Dedifferentiated amniotic fluid mesenchymal stem cell (primary cell): ENCODE results near the gene ENOX1.
"Not testable (repeated sequence)": the region's sequence is repeated elsewhere in the genome, so short reads cannot be mapped to it uniquely, and the experiment has no call there.

Experiments
- DNase-seq: peaks from one replicate; pipeline ENCODE4 v3.0.0-alpha.2; 2016; ENCODE audit errors: extremely low spot score

Gene ENOX1

DNA sequence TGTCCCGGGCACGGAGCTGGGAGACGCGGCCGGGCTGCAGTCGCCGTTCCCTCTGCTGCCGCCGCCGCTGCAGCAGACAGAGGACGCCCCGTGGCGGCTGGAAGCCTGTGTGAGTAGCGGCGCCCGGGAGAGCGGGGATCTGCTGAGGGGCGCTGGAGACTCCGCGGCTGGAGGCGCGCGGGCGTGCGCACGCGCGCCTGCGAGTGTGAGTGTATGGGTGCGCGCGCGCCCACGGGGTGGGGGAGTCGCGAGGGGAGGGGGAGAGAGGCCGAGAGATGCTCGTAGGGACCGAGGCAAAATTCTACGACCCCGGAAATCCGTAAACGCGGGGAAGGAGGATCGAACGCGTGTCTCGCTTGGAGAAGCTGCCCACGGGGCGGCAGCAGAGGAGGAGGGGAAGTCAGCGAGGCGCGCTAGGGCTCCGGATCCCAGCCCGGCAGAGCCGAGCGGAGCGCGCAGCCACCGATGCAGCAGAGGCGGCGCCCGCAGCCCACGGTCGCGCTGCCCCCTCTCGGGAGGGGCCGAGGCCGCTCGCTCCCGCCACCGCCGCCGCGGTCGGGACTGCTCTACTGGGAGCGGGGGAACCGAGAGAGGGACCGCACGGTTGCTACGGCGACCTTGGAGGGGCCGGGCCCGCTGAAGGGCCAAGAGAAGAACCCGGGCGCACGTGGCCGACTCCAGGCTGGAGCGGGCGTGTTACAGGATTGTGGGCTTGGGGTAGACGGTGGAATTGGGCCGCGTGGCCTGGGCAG, at the start of gene ENOX1:
Gene ENOX1, minus strand, starts transcription at position 207 of the 752 bp plus-strand sequence.
- peak; percentile 74 for DNase-seq

DNA sequence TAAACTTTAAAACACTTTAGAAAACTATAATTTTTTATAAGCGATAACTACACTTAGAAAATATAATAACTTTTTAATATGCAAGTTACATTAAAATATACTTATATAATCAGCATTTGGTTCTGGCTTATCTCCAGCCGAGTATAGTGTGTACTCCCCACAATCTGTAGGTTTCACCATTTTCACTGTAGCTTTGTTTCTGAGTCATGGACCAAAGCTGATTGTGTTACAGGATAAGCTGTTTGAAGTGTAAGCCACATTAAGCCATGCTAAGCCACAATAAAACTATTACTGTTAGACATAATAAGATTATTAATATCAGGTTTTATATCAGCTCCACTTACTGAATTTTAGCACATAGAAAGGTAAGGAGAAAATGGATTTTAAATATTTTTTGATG, 48.9 kb upstream of the ENOX1 start:
- DNase-seq = no peak

DNA sequence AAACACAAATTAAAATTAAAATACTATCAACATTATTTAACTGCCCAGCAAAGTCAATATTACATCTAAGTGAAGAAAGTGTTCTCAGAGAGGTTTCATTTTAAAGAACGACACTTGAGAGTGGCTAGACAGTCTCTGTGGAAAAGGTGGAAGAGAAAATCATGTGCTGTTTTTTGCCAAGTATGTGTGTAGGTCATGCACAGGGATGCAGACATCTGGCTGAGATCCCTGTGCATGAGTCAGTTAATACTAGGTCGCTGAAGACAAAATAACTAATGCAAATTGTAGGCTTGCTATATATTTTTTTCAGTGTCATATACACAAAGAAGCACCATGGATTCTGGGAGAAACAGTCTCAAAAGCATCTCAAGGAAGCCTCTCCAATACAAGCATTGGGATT, 44.3 kb upstream of the ENOX1 start:
- peak; percentile 26 for DNase-seq

DNA sequence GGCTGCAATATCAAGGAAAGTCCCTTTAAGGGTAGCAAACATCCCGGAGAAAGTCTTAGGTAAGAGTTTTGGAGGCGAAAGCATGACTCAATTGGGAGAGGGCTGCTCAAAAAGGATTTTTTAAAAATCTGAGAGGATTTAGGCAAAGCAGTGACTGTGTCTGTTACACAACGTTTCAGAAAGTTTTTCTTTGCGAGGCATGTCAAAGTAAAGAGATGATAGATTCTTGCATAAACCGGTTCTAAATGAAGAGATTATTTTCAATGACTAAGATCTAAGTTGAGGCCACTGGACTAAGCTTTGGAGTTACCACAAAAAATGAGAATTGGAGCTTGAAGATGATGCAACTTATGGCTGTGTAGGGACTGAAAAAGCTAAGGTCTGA, 43.7 kb upstream of the ENOX1 start:
- peak; percentile 95 for DNase-seq

DNA sequence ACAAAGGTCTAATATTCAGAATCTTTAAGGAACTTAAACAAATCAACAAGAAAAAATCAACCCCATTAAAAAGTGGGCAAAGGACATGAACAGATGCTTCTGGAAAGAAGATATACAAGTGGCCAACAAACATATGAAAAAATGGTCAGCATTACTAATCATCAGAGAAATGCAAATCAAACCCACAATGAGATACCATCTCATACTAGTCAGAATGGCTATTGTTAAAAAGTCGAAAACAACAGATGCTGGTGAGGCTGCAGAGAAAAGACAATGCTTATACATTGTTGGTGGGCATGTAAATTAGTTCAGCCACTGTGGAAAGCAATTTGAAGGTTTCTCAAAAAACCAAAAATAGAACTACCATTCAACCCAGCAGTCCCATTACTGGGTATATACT, 37.9 kb upstream of the ENOX1 start:
- not testable (repeated sequence) for DNase-seq

DNA sequence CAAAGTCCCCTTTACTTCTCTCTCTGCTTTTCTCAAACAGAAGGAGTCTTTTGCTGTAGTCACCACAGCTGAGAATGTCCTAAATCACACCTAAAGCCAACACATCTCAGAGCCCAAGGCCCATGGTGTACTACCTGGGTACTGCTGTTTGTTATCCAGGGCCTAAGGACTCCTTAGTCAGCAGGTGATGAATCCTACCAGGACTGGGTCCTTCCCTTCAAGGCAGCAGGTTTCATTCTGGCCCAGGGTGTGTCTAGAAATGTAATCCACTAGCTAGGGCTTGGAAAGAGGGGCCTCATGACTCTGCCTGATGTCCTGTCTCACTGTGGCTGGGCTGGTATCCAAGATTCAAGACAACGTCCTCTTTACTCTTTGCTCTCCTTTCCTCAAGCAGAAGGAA, 36.2 kb upstream of the ENOX1 start:
- no peak for DNase-seq

DNA sequence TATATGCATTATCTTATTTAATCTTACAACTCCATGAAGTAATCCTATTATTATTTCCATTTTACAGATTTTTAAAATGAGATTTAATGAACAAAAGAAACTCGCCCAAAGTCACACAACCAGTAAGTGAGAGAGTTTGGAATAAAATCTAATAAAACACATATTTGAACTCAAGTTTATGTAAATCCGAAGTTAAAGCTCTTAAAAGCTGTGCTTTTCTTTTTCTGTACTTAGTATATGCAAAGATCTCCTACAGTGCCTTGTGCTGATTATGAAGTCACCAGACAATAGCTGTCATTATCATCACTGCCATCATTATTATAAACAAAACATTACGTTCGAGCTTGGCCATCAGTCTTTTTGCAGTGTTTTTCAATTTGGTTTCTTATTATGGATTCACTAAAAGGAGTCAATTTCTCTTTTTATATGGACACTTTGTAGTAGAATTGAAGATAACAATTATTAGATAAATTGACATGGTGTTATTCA, 29.7 kb upstream of the ENOX1 start:
- DNase-seq = no peak

DNA sequence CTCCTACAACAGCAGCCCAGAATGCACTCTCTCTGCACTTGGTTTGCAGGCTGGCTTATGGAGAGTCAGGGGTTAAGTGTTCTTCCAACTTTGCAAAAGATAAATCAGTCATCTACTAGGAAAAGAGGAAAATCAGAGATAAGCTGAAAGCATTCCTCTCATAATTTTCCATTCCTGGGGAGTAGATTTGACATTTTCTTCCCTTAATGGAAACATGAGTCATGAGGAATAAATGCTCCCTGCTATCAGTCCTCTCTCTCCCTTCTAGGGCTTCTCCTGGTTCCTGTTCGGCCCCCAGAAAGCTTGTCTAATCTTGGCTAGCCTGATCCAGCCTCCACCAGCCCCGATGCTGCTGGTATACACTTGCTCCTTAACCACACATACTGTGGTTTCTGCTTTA, 28.4 kb upstream of the ENOX1 start:
- DNase-seq = peak; percentile 66

DNA sequence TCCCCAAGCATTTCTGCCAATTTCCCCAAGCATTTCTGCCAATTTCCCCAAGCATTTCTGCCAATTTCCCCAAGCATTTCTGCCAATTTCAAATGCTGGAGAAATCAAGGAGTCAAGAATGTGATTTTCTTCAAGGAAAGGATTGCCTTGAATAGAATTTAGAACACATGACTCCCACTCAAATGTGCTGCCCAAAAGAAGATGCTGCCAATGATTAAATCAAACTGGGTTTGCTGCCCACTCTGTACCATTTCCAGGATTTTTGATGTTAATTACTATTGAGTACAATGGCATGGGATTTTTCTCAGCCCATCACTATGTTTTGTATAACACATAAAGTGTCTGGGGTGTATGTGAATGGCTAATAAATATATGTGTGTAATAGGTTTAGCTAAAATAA, 21.9 kb upstream of the ENOX1 start:
- no peak for DNase-seq

DNA sequence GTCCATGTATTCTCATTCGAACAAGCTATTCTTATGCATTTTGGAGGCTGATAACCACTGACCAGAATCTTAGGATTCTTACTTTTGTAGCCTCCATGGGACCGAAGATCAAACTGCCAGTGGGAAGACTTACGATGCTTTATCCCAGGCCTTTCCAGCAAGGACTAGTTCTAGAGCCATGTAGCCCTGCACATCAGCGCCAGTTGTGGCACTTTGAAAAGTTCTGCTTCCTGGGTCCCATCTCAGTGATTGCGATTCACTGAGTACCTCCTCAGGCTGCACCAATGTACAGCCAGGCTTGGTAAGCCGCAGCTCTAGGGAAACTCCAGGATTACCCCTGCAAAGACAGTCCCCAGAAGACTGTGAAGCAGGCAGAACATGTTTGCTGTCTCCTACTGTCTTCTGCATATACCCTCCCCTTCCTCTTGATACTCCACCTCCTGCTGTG, 18.9 kb upstream of the ENOX1 start:
- no peak for DNase-seq

DNA sequence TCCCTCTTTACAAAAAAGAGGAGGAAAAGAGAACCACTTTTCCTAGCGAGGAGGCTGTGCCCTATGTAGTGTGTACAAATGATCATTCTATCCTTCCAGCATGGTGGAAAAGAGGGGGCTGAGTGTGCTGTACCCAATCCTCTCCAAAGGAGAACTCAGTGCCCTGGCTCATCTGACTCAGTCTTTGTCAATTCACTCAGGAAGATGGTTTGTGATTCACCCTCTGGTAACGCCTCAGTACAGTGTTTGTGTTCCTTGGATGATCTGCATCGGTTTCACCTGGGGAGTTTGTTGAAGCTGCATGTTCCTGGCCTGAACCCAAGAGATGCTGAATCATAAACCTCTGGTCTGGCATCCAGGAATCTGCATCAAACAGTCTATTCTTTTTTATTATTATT, 18.3 kb upstream of the ENOX1 start:
- no peak for DNase-seq

DNA sequence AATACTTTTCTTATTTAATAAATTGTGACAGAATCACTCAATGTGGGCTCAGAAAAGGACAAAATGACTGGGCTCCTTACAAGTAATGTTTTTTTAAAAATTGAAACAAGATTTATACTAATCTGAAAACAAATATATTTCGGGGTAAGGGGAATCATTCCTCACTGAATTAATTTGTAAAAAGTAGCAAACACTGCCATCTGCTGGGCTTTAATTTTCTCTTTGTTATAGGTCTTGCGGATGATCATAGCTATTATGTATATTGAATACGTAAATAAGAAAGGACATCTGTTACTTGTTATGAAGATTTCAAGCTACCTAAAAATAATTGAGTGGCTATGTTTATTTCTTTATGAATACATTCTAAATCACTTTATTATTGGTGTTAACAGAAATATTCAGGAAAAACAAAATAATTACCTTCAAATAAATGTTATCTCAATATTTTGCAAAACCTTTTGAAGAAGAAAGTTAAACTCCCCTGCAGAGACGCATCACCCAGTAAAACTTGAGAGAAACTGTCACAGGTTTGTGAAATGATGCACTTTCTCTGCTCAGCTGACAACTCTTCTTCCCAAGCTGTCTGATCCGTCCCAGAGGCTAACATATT, 17.8 kb upstream of the ENOX1 start:
- peak; percentile 89 for DNase-seq

DNA sequence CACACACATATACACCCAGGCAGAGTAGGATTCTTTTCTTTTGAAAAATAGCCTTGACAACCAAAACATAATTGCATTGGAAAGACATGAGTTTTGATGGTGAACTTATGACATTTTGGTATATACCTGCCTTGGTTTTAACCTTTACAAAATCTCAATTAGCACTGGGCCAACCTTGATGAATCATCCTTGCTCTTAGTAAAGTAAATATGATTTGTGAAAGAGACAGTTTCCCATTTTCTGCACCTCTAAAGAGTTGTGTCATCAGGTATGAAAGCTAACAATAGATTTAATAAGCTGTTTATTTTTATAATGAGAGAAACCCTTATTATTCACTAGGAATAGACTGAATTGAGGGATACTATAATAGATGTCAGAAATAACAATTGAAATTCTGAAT, 15.7 kb upstream of the ENOX1 start:
- no peak for DNase-seq

DNA sequence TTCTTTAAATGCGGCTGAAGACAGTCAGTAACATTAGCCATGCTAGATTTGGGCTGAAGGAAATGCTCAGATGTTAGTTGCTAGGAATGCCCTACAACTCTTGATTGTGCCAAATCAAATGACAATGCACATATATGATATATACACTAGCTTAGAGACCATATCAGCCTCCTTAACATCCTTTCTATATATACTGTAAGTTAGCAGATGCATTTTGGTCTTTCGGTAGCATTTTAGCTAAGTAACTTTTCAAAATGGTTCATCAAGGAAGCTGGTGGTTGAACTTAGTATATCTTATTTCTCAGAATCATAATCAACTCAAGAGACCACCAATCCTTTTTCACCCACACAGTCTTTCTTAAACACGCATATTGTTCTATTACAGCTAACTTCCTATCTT, 14.1 kb upstream of the ENOX1 start:
- DNase-seq = no peak

DNA sequence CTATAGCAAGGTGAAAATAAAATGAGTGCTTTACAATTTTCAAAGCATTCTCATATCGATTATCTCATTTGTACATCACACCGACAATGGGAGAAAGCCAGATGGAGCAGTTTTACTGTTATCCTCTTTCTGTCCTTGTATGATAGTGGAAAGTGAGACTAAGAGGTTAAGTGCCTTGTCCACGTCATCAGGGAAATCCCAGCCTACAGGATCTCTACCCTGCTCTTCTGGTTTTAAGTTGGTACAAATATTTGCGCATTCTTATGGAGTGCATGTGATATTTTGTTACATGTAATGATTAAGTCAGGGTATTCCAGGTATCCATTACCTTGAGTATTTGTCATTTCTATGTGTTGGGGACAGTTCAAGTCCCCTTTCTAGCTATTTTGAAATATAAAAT, 12.4 kb upstream of the ENOX1 start:
- DNase-seq = no peak

DNA sequence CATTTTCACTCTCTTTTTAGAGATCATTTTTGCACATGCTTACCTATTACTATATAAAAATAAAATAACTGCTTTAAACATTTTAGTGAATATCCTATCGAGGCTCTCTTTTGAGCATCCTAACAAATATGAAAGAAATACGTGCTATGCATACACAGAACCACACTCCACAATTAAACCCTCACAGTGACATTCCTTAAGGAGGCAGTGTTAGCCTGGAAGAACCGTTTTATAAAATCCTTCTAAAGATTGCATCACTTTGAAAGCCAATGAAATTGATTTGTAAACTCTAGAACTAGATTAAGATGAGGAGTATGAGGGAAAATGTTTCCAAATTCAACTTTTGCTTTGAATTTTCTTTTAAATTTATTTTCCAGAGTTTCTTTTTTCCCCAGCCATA, 11.1 kb upstream of the ENOX1 start:
- peak; percentile 24 for DNase-seq

DNA sequence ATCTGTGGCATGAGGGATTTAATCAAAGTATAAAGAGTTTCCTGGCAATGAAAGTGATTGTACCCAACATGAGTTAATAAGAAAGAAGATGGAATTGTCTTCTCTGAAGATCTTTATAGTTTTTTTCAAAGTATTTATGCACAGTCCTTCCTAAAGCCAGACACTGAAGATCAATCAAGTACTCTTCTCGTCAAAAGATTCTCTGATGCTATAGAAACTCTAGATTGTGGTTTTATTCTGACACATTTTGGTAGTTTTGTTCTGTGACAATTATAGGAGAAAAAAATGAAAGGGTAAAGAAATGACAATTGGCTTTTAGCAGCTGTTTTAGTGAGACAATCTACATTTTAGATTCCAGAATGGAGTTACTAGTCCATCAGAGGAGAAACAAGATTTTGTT, 10.4 kb upstream of the ENOX1 start:
- DNase-seq = no peak

DNA sequence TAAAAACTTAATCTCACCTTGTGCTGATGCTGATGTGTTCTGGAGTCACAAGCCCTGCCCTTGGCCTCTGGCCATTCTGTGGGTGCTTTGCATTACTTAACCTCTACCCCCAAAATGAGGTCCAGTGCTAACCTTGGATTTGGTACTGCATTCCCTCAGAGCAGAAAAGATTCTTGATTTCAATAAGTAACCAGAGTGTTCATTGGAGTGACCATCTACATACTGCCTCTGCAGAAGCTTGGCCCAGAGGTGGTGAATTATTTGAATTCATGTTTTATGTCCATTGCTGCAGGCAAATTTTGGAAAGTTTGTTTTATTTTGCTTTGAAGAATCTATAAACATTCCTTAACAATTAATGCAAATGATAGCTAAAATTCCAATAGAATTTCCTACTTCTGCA, 7.6 kb upstream of the ENOX1 start:
- DNase-seq = no peak

DNA sequence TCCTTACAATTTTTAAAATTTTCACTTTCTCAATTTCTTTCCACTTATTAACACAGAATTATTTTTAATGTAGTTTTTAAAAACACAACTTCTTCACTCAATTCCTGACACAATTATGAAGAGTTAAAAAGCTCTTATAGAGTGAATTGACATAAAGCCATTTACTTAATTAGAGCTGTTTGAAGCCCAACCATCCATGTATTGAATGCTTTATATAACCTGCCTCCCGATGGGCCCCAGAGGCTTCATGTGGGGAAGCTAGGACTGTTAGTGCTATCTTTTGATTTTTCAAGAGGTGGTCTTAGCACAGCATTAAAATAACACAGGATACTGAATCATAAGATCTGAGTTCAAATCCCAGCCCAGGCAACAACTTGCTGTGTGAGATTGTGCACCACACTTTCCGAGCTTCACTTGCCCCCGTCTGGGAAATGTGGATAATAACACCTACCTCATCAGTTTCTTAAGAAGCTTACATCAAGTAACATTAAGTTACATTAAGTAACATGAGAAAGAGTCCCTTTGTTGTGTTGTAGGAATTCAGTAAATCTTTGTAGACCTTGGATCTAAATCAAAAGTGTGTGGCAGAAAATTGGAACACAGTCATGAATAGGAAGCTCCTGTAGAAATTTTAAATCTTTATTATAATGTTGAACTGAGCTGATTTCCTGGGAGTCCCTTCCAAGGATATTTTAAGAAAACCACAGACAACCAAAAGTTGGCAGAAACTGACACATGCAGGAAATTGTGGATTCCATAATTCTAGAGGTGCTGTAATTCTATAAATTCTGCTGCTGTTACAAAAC, 5.5 kb upstream of the ENOX1 start:
- DNase-seq = no peak

DNA sequence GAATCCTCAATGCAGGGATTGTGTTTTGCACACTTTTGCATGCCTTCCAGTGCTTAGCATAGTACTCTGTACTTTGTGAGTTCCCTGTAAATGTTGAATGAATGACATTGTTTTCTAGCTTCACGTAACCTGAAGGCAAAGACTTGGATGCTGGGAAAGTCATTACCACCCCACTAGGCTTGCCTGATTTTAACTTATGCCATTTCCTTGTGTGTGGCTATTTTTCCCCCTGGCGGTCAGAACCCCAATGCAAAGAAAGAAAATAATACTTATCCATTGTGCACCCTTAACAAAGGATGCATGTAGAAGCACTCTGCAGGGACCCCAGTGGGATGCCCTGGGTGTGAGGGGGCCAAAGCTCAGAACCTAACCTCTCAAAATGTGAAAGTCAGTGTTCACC, 1.2 kb upstream of the ENOX1 start:
- no peak for DNase-seq

DNA sequence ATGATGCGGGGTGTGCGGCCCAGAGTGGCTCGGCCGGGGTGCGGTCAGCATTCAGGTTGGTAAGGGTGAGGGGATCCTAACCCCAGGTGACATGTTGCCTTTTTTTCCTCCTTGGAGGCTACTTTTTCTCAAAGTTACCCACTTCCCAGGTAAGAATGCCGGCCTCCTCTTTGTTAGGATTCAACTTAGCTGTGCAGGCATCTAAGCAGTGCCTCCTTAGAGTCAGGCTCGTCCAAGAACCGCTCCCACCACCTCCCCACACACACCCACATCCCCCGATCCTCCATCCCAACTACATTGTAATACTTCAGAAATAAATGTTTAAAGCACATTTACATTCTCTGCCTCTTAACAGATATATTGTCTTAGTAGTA, 733 bp upstream of the ENOX1 start:
- no peak for DNase-seq

DNA sequence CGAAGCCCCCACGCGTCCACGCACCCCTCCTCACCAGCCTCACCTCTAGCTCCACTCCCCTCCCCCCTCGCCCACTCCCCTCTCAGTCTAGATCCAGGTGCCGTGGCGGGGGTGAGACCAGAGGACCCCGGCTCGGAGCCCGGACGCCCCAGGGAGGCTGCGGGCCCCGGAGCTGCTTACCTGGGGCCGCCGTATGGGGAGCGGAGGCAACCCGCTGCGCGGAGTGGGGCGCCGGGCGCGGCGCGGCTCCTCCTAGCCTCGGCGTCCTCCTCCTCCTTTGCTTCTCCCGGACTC, 353 bp downstream of the ENOX1 start:
- DNase-seq = no peak
